B cell (primary cell): ENCODE results near the gene DPY19L1.
"Not testable (repeated sequence)": the region's sequence is repeated elsewhere in the genome, so short reads cannot be mapped to it uniquely, and the experiment has no call there.

Experiments
- CTCF ChIP-seq: fragments of 200-600 bp; IDR thresholded peaks from one replicate; pipeline ENCODE4 v1.8.0; 2022; ENCODE audit warnings: antibody characterized with exemption, mild to moderate bottlenecking
- EZH2 ChIP-seq: IDR thresholded peaks from 2 replicates; pipeline ENCODE4 v1.6.1; 2012; ENCODE audit warnings: borderline replicate concordance, low read depth, mild to moderate bottlenecking, moderate library complexity, low read length; ENCODE audit not compliant: insufficient read depth, poor library complexity, severe bottlenecking

- TF ChIP-seq CTCF, EZH2: not testable (repeated sequence)
These were observed 118.2 kb downstream of the DPY19L1 start for GRCh38 chr7:34919038-34919437.
